NCI-H1417 (cell line): ENCODE measurements around the gene GRIN2D.
A peak's percentile ranks its signal among the peaks of the same experiment; 100 is the strongest.

Experiments used
- DNase-seq, 3 experiments: peaks; one replicate each; lab custom pipeline; 2025; lab: John Stamatoyannopoulos, UW

GRIN2D gene

DNA sequence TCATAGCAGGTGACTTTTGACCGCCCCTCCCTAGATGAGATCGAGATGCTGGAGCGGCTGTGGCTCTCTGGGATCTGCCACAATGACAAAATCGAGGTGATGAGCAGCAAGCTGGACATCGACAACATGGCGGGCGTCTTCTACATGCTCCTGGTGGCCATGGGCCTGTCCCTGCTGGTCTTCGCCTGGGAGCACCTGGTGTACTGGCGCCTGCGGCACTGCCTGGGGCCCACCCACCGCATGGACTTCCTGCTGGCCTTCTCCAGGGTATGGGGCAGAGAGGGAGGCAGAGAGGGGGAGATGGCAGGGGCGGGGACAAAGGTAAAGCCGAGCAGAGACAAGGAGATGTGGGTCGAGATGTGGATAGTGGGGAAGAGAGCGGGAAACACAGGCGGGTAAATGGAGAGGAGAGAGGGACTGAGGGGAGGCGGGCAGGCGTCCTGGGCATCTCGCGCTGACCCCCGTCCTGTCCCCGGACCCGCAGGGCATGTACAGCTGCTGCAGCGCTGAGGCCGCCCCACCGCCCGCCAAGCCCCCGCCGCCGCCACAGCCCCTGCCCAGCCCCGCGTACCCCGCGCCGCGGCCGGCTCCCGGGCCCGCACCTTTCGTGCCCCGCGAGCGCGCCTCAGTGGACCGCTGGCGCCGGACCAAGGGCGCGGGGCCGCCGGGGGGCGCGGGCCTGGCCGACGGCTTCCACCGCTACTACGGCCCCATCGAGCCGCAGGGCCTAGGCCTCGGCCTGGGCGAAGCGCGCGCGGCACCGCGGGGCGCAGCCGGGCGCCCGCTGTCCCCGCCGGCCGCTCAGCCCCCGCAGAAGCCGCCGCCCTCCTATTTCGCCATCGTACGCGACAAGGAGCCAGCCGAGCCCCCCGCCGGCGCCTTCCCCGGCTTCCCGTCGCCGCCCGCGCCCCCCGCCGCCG is 48.9 kb downstream of the GRIN2D start:
- no peak for DNase-seq

DNA sequence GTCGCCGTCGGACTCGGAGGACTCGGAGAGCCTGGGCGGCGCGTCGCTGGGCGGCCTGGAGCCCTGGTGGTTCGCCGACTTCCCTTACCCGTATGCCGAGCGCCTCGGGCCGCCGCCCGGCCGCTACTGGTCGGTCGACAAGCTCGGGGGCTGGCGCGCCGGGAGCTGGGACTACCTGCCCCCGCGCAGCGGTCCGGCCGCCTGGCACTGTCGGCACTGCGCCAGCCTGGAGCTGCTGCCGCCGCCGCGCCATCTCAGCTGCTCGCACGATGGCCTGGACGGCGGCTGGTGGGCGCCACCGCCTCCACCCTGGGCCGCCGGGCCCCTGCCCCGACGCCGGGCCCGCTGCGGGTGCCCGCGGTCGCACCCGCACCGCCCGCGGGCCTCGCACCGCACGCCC is 49.8 kb downstream of the GRIN2D start:
- DNase-seq: peak in 2 of 3 experiments; percentile 25 to 43
